Measurements from ENCODE around the gene ST7. TPM values are rescaled to one million over a fixed set of nuclear protein-coding genes. Genes with fewer than 3 reads are reported as not detected.

Gene ST7
- polyA plus RNA-seq, 1 donor (not counting 4 experiments of a cell fraction or from before 2014, with no cell fraction given): 16.9 TPM

- Histone ChIP-seq H3K9ac (ENCODE audit: control insufficient read depth, extremely low read depth, insufficient read depth, low read length) (no peak overlapping the region), H3K36me3 (ENCODE audit: control insufficient read depth in 2 of 2, extremely low read depth in 1 of 2, insufficient read depth in 2 of 2, low read length in 2 of 2) (no peaks in the 10 kb centered on the region), H3K9me1 (ENCODE audit: control insufficient read depth, extremely low read depth, insufficient read depth, low read length) (no peaks in the 10 kb centered on the region), H3K4me3 (ENCODE audit: control insufficient read depth in 2 of 3, extremely low read depth in 1 of 3, insufficient read depth in 2 of 3, low read depth in 1 of 3, low read length in 3 of 3) (no peak overlapping the region), H3K27ac (ENCODE audit: control insufficient read depth, insufficient read depth, low read length) (no peak overlapping the region), H4K20me1 (ENCODE audit: control insufficient read depth, extremely low read depth, insufficient read depth, low read length) (no peaks in the 10 kb centered on the region), H3K4me1 (ENCODE audit: control insufficient read depth, extremely low read depth, insufficient read depth, low read length) (no peaks in the 10 kb centered on the region), H3K4me2 (ENCODE audit: control insufficient read depth, extremely low read depth, insufficient read depth, low read depth, low read length) (no peak overlapping the region), H3K9me3 (ENCODE audit: control insufficient read depth, low read depth, low read length) (no peaks in the 10 kb centered on the region), H3K79me2 (ENCODE audit: control insufficient read depth, insufficient read depth, low read length) (no peaks in the 10 kb centered on the region), H2AFZ (ENCODE audit: control insufficient read depth, low read length) (no peak overlapping the region), H3K27me3 (ENCODE audit: control insufficient read depth, extremely low read depth, insufficient read depth, low read length) (no peaks in the 10 kb centered on the region)
- FAIRE-seq (no peak), DNase-seq (ENCODE audit: low read depth, low spot score) (no peak)
- TF ChIP-seq EZH2 (IDR thresholded peaks at IDR 0.05; ENCODE audit: low read length) (no peak), CTCF (optimal IDR thresholded peaks at IDR 0.05 in 1 of 3, IDR thresholded peaks at IDR 0.05 in 1 of 3, conservative IDR thresholded peaks at IDR 0.05 in 1 of 3; ENCODE audit: extremely low read depth in 1 of 3, insufficient read depth in 2 of 3, low read length in 3 of 3) (no peak)
- dilution Hi-C loops (cut with MboI; ENCODE audit: extremely low pct_ligation_motif_present, low sequenced_read_pairs): no loop called here
Measured at GRCh38 chr7:117041007-117041406, 87.7 kb downstream of the ST7 start.

- Histone ChIP-seq H3K27ac (ENCODE audit: control insufficient read depth, insufficient read depth, low read length) (no peak overlapping the region), H2AFZ (ENCODE audit: control insufficient read depth, low read length) (no peak overlapping the region), H3K36me3 (ENCODE audit: control insufficient read depth in 2 of 2, extremely low read depth in 1 of 2, insufficient read depth in 2 of 2, low read length in 2 of 2) (no peaks in the 10 kb centered on the region), H3K4me2 (ENCODE audit: control insufficient read depth, extremely low read depth, insufficient read depth, low read depth, low read length) (no peak overlapping the region), H3K9me3 (ENCODE audit: control insufficient read depth, low read depth, low read length) (no peaks in the 10 kb centered on the region), H3K27me3 (ENCODE audit: control insufficient read depth, extremely low read depth, insufficient read depth, low read length) (no peaks in the 10 kb centered on the region), H3K4me3 (ENCODE audit: control insufficient read depth in 2 of 3, extremely low read depth in 1 of 3, insufficient read depth in 2 of 3, low read depth in 1 of 3, low read length in 3 of 3) (no peak overlapping the region), H3K4me1 (ENCODE audit: control insufficient read depth, extremely low read depth, insufficient read depth, low read length) (no peaks in the 10 kb centered on the region), H3K9me1 (ENCODE audit: control insufficient read depth, extremely low read depth, insufficient read depth, low read length) (no peaks in the 10 kb centered on the region), H3K79me2 (ENCODE audit: control insufficient read depth, insufficient read depth, low read length) (no peaks in the 10 kb centered on the region), H3K9ac (ENCODE audit: control insufficient read depth, extremely low read depth, insufficient read depth, low read length) (no peak overlapping the region), H4K20me1 (ENCODE audit: control insufficient read depth, extremely low read depth, insufficient read depth, low read length) (no peaks in the 10 kb centered on the region)
- dilution Hi-C loops (cut with MboI; ENCODE audit: extremely low pct_ligation_motif_present, low sequenced_read_pairs): no loop called here
- no peak for TF ChIP-seq CTCF (optimal IDR thresholded peaks at IDR 0.05 in 1 of 3, IDR thresholded peaks at IDR 0.05 in 1 of 3, conservative IDR thresholded peaks at IDR 0.05 in 1 of 3; ENCODE audit: extremely low read depth in 1 of 3, insufficient read depth in 2 of 3, low read length in 3 of 3)
- no peak for TF ChIP-seq EZH2 (IDR thresholded peaks at IDR 0.05; ENCODE audit: low read length)
- FAIRE-seq (no peak), DNase-seq (ENCODE audit: low read depth, low spot score) (no peak)
Measured at GRCh38 chr7:117041822-117042221, 88.5 kb downstream of the ST7 start.
